Measurements from ENCODE around the gene HNRNPA1L2.
"Not testable (repeated sequence)": the region's sequence is repeated elsewhere in the genome, so short reads cannot be mapped to it uniquely, and the experiment has no call there.

Gene HNRNPA1L2

GRCh38 chr13:52642131-52642530 is at the start of gene HNRNPA1L2:
Gene HNRNPA1L2, plus strand, starts transcription at chr13:52642431. Its CDS starts 62 bp downstream, at chr13:52642493.
- no peak for DNase-seq (ENCODE audit: low spot score)

DNA sequence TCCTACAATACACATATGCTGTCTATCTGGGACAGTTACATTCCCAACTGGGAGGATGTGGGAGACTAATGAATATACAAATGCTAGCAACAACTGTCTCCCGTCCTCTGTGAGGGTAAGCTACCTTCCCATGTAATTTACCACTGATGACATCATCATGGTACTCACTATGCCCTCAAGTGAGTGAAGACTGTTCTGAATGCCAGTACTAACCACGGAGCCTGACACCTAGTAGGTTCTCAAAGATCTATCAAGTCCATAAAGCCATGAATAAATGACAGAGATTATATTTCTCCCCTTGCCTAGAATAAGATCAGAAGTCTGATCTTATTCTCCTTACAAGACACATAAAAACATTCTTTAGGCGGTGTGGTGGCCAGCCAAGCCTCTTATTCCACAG is 49.1 kb upstream of the HNRNPA1L2 start:
- not testable (repeated sequence) for DNase-seq (ENCODE audit: low spot score)

DNA sequence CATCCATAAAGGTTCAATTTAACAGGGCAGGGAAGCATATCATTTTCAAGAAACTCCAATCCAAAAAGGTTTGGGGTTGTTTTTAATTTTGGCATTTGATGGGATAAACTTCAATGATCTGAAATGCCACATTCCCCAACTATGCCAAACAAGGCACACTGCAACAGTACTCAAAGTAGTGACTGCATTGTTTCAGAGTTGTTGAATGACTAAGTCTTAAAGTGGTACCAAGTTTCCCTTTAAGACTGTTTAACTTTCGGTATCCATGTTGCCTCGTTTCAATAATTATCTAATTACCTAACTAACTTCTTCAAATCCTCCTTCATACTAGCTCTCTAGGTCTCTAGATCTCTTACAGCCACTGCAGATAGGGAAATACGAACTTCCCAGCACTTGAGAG is 48.4 kb upstream of the HNRNPA1L2 start:
- not testable (repeated sequence) for DNase-seq (ENCODE audit: low spot score)

DNA sequence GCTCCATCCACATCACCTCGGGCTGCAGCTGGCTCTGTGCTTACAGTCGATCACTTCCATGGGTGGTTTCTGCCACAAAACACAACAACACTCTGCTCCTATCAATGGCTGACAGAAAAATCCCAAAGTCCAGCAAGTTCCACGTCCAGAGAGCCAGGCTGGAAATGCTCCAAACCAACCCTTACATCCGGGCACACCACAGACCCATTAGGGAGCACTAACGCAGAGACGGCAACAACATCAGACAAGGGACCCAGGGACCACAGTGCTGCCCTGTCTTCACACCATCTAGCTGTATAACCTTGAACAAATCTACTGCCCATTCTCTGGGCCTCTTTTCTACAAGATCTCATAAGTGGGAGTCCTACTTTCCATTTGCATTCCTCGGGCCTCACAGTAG is 47.9 kb upstream of the HNRNPA1L2 start:
- not testable (repeated sequence) for DNase-seq (ENCODE audit: low spot score)

DNA sequence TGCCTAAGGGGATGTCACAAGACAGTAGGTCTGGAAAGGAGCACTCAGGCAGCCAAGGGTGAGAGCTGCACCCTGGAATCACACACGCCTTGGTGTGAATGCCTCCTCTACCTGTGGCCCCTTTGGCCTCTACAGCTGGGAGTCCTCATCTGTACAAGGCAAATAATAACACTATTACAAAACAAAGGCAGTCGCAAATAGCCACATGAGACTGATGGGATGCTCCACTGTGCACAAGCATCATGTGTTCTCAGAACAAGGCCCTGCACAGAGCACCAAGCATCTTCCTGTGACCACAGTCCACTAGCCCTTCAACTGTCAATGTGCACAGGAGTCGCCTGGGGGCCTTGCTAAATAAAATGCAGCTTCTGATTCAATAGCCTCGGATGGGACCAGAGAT is 44.6 kb upstream of the HNRNPA1L2 start:
- no peak for DNase-seq (ENCODE audit: low spot score)

DNA sequence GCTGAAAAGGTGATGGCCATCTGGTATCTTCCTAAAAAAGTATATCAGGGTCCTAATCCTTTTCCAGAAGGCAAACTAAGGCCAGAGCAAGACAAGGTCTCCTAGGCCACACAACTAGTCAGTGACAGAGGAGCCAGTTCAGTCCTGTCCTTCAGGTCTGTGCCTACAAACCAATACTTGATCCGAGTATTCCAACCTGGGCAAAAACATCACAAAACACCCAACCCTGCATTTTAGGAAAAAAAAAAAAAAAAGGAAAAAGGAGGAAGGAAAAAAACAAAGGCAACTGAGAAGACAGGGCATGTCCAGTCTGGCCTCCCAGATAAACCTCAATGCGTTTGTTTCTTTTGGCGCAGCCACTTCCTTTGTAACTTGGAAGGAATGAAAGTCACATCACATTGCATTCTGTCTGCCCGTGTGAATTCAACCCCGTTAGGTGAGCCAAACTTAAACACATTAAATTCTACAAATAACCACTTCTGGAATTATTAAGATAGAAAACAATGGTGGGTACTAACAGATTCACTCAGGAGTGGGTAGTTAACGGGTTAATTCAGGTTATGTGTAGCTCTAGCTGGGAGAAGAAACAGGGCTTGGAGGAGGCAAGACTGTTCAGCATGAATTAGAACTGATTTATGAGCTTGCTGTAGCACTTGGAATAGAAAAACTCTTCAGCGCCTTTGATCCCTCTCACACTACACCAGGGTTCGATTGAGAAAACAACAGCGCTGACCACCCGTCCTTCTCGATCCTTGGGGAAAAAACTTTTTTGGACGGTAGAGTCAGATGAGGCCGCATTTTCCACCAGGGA is 43.0 kb upstream of the HNRNPA1L2 start:
- no peak for DNase-seq (ENCODE audit: low spot score)

DNA sequence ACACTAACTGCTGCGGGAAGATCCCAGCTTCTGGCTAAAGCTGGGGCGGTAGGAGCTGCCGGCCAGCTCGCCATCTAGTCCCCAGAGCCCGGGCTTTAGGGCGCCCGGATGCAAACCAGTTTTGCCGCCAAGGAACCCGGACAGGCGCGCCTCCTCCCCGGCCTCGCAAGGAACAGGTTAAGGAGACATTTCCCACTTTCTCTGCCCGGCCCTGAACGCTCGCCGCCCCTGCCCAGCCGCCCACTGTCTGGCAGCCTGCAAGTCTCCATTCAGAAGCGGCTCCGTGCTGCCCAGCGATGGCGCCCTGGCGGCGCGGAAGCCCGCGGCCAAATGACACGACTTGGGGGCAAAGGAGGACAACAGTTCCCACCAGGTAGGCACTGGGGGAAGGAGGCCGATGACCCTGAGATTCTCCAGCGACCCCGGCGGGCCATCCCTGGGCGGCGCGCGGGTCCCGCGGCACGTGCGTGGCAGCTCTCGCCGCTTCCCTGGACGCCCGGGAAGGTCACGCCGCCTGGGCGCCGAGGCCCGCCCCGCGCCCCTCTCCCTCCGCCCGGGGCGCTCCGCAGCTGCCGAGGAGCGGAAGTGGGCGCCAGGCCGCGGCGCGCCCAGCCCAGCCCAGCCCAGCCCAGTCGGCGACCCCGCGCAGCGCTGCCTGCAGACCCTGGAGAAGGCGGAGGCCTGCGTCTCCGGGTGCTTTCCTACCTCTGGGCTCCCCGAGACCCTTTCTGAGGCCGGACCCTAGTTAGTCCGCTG is 42.2 kb upstream of the HNRNPA1L2 start:
- DNase-seq (ENCODE audit: low spot score), result no peak

DNA sequence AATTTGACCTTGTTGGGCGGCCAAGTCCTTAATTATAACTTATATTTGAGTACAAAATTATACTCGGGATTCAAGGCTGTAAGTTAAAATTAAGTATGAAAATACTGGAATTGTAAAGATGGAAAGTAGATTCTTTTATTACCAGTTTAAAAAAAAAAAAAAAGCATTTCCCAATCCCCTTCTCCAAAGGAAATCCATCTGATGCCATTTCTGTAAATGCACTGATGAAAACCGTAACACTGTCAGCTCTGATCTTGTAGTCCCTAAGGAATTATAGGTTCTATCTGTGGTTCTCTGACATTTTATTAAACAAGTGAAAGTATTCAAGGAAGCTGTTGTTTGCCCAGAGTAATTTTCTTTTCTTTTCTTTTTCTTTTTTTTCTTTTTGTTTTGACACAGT is 41.6 kb upstream of the HNRNPA1L2 start:
- no peak for DNase-seq (ENCODE audit: low spot score)

DNA sequence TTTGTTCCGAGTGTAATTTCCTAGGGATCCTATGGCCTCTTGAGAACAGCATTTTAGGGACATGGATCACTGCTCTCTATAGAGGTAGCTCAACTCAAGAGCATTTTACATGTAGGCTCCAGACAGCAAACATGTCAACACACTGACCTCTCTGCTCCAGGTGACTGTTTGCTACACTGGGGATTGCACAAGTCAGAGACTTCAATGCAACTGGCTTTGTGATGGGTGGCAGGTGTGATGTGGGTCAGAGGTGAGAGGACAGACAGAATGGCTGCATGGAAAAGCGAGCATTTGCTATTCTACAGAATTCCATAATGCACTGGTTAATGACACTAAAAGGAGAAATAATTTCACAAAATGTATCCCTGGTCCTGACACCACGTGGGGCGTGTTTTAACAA is 38.9 kb upstream of the HNRNPA1L2 start:
- not testable (repeated sequence) for DNase-seq (ENCODE audit: low spot score)

GRCh38 chr13:52606126-52606525 is 36.1 kb upstream of the HNRNPA1L2 start:
- not testable (repeated sequence) for DNase-seq (ENCODE audit: low spot score)

DNA sequence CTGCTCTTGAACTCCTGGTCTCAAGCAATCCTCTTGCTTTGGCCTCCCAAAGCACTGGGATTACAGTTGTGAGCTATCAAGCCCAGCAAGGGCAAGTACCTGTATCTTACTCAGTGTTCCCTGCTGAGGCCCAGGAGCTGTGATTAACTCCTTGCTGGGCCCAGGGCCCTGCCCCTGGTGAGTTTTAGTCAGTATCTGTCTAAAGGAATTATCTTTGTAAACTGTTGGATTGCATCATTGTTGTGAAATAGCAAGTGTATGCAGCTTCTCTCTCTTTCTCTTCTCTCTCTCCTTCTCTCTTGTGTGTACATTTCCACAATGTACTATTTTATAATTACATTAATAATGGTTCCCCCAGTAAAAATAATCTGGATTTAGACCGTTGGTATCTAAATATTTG is 35.4 kb upstream of the HNRNPA1L2 start:
- not testable (repeated sequence) for DNase-seq (ENCODE audit: low spot score)

DNA sequence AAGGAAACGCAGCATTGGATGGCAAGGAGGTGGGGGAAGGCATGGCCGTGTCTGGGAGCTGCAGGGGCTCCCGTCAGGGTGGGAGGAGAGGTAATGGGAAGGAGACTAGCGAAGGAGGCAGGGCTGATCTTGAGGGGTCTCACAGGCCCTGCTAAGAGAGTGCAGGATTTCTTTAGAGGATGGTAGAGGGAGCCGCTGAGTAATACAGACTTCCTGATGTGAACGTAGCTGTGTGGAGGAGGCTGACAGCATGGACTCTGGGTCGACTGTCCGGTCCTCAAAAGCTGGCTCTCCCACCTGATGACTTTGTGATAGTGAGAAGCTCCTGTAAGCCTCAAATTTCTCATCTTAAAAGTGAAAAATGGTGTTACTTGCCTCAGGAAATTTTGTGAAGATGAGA is 34.0 kb upstream of the HNRNPA1L2 start:
- DNase-seq (ENCODE audit: low spot score), result not testable (repeated sequence)

GRCh38 chr13:52609013-52609606 is 33.1 kb upstream of the HNRNPA1L2 start:
- peak; percentile 45 for DNase-seq (ENCODE audit: low spot score)

DNA sequence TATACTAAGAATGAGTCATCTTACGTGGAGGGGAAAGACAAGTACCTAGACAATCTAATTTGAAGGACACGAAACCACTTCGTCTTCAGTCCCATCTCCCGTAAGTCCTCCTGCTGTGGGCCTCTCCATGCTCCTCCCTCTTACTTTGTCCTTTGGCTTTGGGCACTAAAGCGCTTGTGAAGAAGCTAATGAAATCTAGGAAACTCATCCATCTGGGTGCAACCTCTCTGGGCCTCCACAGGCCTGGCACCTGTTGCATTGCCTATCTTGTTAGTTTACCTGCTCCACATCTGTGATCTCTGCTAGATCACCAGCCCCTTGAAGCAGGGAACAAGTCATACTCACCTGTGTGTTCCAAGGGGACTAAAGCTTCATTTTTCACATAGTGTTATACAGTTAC is 32.1 kb upstream of the HNRNPA1L2 start:
- not testable (repeated sequence) for DNase-seq (ENCODE audit: low spot score)

DNA sequence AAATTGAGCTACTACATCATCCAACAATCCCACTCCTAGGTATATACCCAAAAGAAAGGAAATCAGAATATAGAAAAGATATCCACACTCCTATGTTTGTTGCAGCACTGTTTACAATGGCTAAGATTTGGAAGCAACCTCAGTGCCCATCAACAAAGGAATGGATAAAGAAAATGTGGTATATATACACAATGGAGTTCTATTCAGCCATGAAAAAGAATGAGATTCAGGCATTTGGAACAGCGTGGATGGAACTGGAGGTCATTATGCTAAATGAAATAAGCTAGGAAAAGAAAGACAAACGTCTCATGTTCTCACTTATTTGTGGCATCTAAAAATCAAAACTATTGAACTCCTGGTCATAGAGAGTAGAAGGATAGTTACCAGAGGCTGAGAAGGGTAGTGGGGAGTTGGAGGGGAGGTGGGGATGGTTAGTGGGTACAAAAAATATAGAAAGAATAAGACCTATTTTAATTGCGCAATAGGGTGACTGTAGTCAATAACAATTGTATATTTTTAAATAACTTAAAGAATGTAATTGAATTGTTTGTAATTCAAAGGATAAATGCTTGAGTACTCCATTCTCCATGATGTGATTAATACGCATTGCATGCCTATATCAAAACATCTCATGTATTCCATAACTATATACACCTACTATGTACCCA is 27.0 kb upstream of the HNRNPA1L2 start:
- no peak for DNase-seq (ENCODE audit: low spot score)

- peak; percentile 15 for DNase-seq (ENCODE audit: low spot score)
These were observed 26.4 kb upstream of the HNRNPA1L2 start for GRCh38 chr13:52615812-52616211.

- peak; percentile 91 for DNase-seq (ENCODE audit: low spot score)
These were observed 24.9 kb upstream of the HNRNPA1L2 start for GRCh38 chr13:52617070-52618060.

GRCh38 chr13:52631083-52631690 is 11.0 kb upstream of the HNRNPA1L2 start:
- not testable (repeated sequence) for DNase-seq (ENCODE audit: low spot score)

- no peak for DNase-seq (ENCODE audit: low spot score)
These were observed 3.4 kb upstream of the HNRNPA1L2 start for GRCh38 chr13:52638666-52639328.

DNA sequence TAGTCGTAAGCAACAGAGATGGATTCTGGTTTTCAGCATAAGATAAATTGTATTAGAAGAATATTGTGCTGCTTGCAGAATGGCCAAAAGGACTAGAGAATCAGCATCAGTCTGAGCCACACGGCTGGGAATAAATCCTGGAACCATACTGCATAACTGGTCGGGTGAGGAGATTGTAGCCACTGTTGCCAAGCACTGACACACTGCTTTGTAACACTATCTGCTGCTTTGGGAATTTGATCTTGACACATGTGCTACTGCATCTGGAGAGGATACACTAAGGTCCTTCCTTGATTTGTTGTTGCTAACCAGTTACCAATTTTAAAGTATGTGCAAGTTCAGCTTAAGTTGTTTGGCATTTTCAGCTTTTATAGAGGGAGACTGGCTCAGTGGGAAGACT is 1.9 kb downstream of the HNRNPA1L2 start:
- DNase-seq (ENCODE audit: low spot score), result no peak

Measured in SW480 (cell line).